ENCODE data around the gene RABL2A.
"Not testable (repeated sequence)": the region's sequence is repeated elsewhere in the genome, so short reads cannot be mapped to it uniquely, and the experiment has no call there.

RABL2A gene

DNA sequence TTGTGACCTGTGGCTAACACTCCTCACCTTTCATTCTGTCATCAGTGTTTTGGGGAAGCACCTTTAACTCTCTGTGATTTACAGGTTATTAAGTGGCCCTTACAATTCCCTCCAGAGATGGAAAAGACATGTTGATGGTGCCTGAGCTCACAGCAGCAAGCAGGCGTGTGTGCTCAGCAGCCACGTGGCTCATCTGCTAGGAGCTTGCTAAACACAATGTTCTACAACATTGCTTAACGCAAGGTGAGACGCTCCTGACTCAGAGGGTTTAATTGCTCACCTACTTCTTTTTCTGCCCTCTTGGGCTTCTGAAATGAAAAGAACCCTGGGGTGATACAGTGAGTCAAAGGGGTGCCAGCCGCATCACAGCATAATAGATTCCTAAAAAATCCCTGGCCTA is 6.1 kb upstream of the RABL2A start:
- not testable (repeated sequence) for DNase-seq

DNA sequence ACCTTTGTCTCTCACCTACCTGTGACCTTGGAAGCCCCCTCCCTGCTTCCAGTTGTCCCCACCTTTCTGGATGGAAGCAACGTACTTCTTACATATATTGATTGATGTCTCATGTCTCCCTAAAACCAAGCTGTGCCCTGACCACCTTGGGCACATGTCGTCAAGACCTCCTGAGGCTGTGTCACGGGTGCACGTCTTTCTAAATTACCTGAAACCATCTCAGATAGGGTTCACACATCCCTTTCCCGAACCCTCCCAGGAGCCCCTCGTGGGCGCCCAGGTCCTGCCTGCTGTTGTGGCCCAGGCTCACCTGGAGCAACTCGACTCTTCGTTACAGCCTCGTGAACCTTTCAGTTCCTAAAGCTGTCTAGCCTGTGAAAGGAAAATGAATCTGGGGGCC is 1.2 kb upstream of the RABL2A start:
- DNase-seq: not testable (repeated sequence)

GRCh38 chr2:113632849-113633345 is 5.8 kb downstream of the RABL2A start:
- DNase-seq: not testable (repeated sequence)

DNA sequence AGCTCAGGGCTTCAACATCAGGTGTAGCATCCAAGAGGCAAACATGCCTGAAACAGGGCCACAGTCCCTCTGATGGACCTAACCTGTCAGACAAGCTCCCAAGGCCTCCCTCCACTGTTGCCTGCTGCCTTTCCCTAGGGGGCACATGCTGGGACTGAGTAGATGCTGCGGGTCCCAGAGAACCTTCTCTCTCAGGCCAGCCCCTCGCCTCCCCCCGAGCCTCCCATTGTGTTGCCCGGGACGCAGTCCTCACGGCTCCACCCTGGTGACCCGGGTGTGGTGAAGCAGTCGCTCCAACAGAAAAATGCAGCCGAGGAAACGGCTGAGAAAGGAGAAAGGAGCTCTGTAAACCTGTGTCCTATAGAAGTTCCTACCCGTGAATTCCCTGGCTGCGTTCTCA is 8.3 kb downstream of the RABL2A start:
- not testable (repeated sequence) for DNase-seq

GRCh38 chr2:113636226-113636625 is 9.2 kb downstream of the RABL2A start:
- DNase-seq: not testable (repeated sequence)

DNA sequence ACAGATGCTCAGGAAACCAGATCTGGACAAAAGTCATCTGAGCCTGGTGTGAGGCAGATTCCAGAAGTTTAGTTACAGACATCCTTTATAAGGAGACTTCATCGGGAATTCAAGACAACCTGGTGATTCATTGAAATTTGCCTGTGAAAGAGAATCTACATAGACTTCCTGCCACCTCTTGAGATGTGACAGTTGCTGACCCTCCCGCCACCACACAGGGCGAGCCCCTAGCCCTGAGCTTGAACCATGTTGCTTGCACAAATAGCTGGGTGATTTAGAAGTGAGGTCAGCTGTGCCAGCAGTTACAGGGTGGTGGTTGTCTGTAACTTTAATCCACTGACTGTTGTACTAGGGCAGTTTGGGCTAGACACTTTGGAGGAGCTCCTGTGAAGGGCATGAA is 11.0 kb downstream of the RABL2A start:
- DNase-seq: not testable (repeated sequence)

DNA sequence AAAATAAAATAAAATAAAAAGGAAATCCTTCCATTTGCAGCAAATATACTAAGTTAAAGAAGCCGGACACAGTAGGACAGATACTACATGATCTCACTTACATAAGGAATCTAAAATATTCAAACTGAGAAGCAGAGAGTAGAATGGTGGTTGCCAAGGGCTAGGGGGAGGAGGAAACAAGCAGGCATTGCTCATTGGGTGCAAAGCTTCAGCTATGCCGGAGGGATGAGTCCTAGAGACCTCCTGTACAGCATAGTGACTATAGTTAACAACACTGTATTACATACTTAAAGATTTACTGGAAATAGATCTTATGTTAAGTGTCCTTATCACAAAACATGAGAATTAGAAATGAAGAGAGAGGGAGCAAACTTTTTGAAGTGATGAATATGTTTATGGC is 19.2 kb downstream of the RABL2A start:
- not testable (repeated sequence) for DNase-seq

- DNase-seq: not testable (repeated sequence)
These were observed 24.1 kb downstream of the RABL2A start for GRCh38 chr2:113650834-113651815.

GRCh38 chr2:113652599-113652998 is 25.5 kb downstream of the RABL2A start:
- DNase-seq: not testable (repeated sequence)

DNA sequence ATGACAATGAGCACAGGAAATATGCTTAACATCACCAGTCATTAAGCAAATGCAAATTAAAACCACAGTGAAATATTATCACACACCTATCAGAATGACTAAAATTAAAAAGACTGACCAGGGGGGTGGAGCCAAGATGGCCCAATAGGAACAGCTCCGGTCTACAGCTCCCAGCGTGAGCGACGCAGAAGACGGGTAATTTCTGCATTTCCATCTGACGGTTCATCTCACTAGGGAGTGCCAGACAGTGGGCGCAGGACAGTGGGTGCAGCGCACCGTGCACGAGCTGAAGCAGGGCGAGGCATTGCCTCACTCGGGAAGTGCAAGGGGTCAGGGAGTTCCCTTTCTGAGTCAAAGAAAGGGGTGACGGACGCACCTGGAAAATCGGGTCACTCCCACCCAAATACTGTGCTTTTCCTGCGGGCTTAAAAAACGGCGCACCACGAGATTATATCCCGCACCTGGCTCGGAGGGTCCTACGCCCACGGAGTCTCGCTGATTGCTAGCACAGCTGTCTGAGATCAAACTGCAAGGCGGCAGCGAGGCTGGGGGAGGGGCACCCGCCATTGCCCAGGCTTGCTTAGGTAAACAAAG is 29.1 kb downstream of the RABL2A start:
- peak; percentile 18 to 26 for DNase-seq

- not testable (repeated sequence) for DNase-seq
These were observed 30.7 kb downstream of the RABL2A start for GRCh38 chr2:113657735-113658134.

DNA sequence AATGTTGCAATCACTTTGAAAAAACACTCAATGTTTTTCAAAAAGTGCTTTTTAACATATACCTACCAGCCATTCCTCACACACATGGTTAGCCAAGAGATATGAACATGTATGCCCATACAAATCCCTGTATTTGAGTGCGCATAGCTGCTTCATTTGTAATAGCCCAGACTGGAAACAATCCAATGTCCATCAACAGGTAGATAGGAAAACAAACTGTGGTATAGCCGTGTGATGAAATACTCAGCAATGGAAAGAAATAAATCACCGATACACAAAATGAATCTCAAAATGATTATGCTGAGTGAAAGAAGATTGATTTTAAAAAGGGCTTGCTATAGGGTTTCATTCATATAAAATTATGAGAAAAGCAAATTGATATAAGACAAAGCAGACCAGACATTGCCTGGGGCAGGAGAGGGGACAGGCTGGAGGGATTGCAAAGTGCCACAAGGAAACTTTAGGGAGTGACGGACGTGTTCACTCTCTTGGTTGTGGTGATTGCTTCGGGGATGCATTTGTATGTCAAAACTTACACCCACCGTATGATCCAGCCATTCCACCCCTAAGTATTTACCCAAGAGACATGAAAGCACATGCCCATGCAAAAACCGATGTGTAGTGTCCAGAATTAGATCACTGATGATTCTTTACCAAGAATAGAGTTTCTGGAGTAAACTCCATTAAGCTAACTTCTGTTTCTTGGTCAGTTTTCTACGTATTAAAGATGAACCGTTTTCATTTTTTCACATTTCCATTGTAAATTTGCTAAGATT is 36.4 kb downstream of the RABL2A start:
- DNase-seq: not testable (repeated sequence)

- DNase-seq: not testable (repeated sequence)
These were observed 37.9 kb downstream of the RABL2A start for GRCh38 chr2:113664761-113665533.

DNA sequence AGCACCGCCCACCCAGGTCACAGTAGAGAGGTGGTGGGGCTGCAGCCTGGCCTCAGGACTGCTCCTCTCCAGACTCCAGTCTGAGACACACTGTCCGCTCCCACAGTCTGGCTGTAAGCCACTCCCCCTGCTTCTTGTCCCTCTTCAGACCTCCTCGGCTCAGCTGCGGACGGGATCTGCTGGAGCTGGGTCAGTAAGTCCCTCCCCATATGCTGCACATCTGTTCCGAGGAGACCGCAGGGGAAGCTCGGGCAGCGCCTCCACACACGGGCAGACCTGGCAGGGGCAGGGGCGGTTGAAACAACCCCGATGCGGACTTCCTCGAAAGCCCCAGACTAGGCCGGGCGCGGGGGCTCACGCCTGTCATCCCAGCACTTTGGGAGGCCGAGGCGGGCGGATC is 41.9 kb downstream of the RABL2A start:
- not testable (repeated sequence) for DNase-seq

DNA sequence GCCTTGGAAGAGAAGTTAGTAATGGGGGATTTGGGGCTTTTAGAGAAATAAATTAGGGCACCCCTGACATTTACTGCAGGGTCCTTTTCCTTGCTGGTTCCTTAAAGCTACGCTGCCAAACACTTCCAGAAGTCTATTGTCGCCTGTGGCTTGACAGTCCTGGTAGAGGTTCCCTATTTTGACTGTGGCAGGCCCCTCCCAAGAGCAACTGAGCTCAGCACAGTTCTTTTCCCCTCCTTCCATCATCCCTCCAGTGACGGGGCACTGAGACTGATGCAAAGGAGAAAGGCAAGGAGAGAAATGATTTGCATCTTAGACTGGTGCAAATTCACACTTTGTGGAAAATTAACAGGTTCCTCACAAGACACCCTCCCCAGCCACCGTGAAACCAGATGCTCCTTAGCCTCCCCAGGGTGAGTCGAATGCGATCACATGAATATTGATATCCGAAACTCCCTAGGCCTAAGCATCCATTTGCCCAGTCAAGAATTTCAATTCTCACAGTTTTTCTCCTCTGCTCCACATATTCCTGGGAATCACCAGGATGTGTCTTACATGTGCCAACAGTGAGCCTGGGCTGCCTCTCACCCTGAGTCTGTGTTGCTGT is 45.4 kb downstream of the RABL2A start:
- DNase-seq: no peak

DNA sequence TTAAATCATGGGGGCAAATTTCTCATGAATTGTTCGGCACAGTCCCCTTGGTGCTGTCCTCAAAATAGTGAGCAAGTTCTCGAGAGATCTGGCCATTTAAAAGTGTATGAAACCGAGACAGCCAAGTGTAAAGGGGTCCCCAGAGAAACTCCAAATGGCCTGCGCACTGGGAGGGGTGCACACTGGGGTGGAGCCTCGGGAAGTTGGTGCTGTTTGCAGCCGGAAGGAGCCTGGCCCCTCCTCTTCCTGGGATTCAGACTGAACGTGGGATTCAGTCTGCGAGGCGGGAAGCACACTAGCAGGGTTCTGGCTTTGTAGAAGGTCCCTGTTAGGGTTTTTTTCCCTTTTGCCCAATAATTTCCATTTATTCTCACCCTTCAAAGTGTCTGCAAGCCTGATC is 48.8 kb downstream of the RABL2A start:
- no peak for DNase-seq

DNA sequence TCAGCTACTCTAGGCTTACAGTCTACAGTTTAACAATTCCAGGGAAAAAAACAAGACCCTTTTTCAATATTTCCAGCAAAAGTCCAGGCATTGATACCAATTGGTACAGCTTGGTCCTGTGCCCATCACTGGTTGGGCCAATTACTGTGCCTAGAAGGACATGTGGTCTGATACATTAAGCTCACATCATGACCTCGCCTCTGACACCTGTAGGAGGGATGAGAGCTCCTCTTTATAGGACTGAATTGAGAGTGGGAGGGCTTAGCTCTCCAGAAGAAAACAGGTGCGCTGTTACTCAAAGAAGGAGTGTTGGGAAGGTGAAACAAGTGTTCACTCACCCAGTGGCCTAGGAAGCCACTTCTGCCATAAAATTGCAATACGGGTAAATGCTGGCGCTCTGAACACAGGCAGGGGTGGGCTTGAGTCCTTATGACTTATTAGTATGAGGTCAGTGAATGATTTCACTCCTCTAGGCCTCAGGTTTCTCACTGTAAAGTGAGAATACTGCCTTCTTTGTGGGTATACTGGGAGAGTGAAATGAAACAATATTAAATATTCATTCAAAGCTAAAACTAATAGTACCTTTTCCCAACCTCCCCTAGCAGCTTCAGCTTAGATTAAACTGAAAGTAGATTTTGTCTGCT is 49.7 kb downstream of the RABL2A start:
- DNase-seq: no peak

DNA sequence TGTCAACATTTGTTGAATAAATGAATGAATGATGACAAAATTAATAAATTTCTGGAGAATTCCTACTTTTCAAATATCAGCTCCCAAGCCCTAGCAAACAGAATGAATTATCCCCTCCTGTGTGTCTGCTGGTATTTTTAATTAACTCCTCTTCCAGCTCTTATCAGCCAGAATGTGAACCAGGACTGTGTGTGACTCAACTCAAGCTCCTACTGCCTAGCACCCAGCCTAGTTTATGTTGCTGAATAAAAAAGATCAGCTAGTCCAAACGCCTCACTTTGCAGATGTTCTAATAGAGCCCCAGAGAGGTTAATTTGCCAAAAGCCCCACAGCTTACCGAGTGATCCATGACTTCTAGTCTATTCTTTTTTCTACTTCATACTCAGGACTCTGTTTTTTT is 50.3 kb downstream of the RABL2A start:
- no peak for DNase-seq

DNA sequence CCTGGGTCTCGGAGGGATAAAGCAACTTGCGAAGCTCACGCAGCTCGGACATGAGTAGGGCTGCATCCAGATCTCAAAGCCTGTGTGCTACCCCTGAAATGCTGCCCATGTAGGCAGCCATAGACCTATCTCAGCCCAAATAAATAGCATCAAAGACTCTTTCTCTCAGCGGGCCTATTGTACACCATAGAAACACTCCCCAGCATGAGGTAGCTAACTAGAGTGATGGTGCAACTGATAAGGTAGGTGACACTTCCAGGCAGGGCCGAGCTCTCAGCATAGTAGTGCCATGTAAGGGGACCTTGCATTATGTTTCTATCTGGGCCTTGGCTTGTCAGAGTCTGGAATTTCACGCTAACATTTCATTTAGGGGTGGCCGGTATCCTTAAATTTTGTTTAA is 52.4 kb downstream of the RABL2A start:
- no peak for DNase-seq

GRCh38 chr2:113685471-113685870 is 58.4 kb downstream of the RABL2A start:
- DNase-seq: no peak

DNA sequence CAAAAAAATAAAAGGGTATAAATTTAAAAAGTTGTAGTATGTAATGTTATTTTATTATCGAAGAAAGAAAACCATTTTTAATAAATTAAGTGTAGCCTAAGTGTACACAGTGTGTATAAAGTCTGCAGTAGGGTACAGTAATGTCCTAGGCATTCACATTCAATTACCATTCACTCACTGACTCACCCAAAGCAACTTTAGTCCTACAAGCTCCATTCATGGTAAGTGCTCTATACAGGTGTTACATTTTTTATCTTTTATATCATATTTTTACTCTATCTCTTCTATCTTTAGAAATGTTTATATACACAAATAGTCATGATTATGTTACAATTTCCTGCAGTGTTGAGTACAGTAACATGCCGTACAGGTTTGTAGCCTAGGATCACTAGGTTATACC is 59.5 kb downstream of the RABL2A start:
- DNase-seq: no peak
